IPS-NIHi7 (cell line): ENCODE measurements around the gene THEM4.

Experiments
- DNase-seq: peaks from one replicate; pipeline ENCODE4 v3.0.0; 2012; ENCODE audit warnings: mixed read lengths; ENCODE audit errors: extremely low spot score

The THEM4 gene

GRCh38 chr1:151838222-151839081 lies 70.9 kb downstream of the THEM4 start:
- DNase-seq: peak; percentile 46

DNA sequence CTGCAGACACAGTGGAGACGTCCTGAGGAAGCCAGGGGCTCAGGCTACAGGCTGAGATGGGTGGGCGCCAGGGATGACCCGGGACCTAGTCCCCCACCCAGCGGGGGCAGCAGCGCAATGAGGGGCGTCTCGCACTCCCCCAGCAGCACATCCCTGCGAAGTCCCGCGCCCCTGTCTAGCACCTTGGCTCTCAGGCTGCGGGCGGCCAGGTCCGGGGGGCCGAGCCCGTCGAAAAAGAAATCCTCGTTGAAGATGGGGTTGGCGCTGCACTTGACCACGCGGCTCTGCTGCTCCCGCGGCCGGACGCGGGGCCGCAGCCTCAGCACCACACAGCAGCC lies 71.5 kb downstream of the THEM4 start:
- DNase-seq: no peak

GRCh38 chr1:151837197-151837596 lies 72.1 kb downstream of the THEM4 start:
- DNase-seq: no peak

DNA sequence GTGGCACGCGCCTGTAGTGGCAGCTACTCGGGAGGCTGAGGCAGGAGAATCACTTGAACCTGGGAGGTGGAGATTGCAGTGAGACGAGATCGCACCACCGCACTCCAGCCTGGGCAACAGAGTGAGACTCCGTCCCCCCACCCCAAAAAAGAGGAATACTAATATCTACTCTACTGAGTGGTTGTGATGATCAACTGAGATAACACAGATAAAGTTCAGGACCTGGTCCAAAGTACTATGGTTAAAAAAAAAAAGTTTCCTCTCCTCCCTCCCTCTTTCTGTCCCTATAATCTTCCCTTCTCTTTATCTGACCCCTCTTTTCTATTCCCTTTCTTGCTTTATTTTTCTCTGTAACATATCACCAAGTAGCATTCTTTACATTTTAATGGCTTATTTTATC lies 73.7 kb downstream of the THEM4 start:
- no peak for DNase-seq

GRCh38 chr1:151834239-151834638 lies 75.1 kb downstream of the THEM4 start:
- DNase-seq: no peak

- DNase-seq: no peak
Measured at GRCh38 chr1:151833172-151833900, 76.0 kb downstream of the THEM4 start.

DNA sequence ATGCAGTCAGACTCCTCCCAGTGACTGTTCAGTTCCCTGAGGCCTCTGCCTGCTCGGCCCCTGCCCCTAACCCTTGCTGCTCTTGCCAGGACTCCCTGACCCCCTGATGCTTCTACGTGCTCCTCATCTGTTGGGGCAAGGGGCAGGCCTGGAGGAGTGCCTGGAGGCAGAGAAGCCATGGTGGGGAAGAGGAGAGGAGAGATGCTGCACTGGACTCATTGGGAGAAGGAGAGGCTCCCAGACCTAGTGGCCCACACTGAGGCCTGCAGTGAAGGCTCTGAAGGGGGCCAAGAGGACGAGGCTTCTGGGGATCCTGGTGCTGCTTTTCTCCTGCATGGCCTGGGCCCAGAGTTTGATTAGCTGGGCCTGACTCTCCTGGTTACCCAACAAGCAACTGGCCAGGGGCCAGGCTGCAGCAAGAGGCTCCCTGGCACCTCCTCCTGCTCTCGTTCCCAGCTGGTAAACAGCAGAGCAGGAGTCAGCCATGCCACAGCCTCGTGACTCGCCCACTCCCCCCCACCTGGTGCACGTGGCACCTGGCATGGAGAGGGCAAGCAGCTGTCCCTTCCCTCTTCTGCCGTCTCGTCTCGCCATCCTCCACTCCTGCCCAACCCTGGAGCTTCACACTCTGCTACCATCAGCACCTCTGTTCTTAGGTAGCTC lies 76.9 kb downstream of the THEM4 start:
- DNase-seq: no peak

DNA sequence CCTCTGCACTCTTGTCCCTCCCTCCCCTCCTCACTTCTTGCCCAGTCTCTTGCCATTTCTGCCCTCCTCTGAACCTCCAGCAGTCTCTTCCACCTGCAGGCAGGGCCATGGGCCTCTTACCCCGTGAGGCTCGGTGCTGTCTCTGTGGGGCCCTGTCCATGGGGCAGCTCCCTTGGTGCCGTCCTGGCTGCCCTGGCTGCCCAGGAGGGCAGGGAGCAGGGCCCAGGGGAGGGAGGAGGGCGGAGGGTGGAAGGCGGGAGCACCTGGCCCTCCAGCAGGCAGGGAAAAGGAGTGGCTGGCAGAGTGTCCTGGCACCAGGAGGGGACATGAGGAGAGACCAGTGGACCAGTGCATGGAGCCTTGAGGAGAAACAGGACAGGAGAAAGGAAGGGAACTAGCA lies 77.7 kb downstream of the THEM4 start, which contains the start of gene RORC:
Gene RORC, minus strand, starts transcription at position 198 of the 400 bp plus-strand sequence. Its CDS starts 38 bp downstream, at position 160.
- DNase-seq: no peak

DNA sequence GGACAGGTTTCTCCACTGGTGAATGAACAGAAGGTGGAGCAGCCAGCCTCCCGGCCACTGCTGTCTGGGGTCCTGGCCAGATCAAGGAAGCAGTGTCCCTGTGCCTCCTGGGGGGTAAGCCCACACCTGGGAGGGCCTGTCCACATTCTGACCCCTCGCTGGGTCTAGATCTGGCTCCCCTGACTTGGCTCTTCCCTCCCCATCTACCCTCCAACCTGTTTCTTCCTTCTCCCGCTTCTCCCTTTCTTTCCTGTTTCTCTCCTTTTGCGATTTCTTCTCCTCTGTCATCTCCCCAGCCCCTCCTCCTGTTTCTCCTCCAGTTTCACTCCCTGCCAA lies 78.1 kb downstream of the THEM4 start:
- no peak for DNase-seq

DNA sequence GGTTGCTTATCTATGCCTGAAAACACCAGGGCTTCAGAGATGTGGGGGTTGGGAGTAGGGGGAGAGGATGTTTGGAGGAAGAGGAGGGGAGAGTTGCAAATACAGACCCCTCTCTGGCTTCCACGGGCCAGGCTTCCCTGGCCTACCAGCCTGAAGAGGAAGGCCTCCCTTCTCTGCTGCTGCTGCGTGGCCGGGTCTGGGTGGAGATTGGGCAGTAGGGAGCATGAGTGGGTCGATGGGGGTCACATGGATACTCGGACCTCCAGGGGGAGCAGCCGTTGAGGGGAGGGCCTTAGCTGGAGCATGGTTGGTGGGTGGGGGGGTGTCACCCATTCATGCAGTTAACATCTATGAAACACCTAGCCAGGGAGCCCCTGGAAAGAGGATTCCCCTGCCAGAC lies 79.3 kb downstream of the THEM4 start:
- no peak for DNase-seq

DNA sequence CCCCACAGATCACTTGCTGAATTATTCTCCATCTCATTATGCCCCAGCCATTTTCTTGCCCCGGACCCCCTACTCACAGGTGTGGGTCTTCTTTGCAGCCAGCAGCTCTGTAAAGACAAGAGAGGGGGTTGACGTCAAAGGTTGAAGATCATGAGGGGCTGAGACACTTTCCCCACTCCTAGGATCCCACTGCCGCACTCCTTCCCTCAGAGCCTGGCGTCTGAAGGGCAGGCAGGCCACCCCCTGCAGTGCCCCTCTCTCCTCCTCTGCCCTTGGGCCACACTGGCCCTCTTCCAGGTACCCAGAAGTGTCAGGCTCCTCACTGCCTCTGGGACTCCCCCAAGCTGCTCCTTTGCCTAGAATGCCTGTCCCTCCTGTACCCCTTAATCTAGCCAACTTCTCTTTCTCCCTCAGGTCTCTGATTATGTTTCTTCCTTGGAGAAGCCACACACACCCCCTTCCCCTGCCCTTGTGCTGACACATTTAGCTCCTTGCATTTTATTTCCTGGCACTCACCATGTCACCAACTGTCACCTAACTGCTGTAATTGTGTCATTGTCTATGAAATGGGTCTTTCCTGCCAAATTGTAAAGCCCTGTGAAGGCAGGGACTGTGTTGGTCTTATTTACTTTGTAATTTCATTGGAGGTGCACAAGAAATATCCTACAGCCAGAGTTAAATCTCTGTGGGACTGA lies 79.8 kb downstream of the THEM4 start:
- DNase-seq: no peak

DNA sequence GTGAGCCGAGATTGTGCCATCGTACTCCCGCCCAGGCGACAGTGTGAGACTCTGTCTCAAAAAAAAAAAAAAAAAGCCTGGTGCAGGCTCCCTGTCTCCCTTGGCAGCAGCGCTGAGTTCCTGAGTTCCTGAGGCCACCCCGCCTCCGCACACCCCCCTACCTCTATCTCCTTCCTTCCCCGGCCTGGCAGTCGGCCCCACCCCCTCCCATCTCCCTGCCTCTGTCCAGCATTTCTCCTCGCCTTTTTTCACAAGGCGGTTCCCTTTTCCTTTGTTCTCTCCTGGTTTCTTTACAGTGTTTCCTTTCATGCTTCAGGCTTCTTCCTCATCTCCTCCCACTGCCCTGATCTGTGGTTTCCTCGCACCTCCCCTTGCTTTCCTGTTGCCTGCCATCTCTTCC lies 80.4 kb downstream of the THEM4 start:
- DNase-seq: peak; percentile 92

DNA sequence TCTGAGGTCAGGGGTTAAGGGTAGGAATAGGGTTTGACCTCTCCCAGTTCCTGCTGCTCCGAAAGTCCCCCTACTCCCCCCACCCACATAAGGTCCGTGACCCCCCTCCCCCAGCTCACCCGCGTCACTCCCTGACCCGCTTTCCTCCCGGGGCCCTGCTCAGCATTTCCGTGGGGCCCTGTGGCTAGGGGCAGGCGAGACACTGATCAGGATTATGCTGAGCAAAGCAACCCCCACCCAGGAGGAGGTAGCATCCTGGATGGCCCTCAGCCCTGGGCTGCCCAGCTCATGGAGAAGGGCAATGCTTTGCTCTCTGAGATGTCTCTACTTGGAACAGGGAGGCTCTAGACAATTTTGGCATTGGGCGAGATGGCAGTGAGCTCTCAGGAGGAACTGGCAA lies 81.5 kb downstream of the THEM4 start:
- no peak for DNase-seq

GRCh38 chr1:151825751-151826660 lies 83.3 kb downstream of the THEM4 start:
- DNase-seq: peak; percentile 53

DNA sequence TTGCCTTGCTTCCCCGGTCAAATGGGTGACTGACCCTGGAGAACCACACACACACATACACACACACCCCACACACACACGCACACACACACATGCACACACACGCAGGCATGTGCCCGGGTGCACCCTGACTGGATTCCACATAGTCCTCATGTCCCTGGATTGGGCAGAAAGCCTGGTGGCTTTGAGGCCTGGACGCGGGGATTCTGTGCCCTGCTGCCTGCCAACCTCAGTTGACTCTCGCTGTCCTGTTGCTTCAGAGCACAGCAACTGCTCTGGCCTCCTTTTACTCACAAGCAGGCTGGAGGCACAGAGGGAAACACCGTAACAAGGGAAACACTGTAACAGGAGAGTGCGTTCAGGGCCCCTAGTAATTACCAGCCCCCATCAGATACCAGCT lies 84.1 kb downstream of the THEM4 start:
- DNase-seq: no peak
